Bronchial epithelial cell (primary cell): ENCODE results near the gene RBM10. TPM values are rescaled to one million over a fixed set of nuclear protein-coding genes. Genes with fewer than 3 reads are reported as not detected.

Experiments used
- DNase-seq: peaks from one replicate; pipeline ENCODE4 v3.0.0-alpha.2; 2010; ENCODE audit warnings: low read depth
- FAIRE-seq: peaks from 2 replicates; lab custom pipeline; 2011; peaks lifted over from hg19 to GRCh38; lab: Jason Lieb, UNC
- H3K27me3 ChIP-seq: 2 replicates; pipeline ENCODE4 v1.5.1; 2011; ENCODE audit warnings: low read length; ENCODE audit not compliant: control insufficient read depth, insufficient read depth
- H3K36me3 ChIP-seq: 2 replicates; pipeline ENCODE4 v1.5.1; 2011; ENCODE audit warnings: low read length; ENCODE audit not compliant: control insufficient read depth, insufficient read depth
- H3K4me3 ChIP-seq: 2 replicates; pipeline ENCODE4 v1.5.1; 2011; ENCODE audit warnings: mild to moderate bottlenecking, low read depth, low read length, control low read depth
- CTCF ChIP-seq: IDR thresholded peaks from 2 replicates; pipeline ENCODE4 v1.5.1; 2011; ENCODE audit warnings: mild to moderate bottlenecking, moderate library complexity, low read length, control low read depth, inconsistent platforms; ENCODE audit not compliant: insufficient read depth, severe bottlenecking
- total RNA-seq: library from RNA; depleted of rRNA; stranded (reverse); fragments of >200 nt; gene quantifications from 2 replicates; pipeline ENCODE4 v1.2.1, GENCODE V29; 2014

The RBM10 gene
- total RNA-seq, 1 donor from 2014 or later = 29.0 TPM

- no peak for TF ChIP-seq CTCF
- FAIRE-seq = no peak
- no peak for DNase-seq
- no peaks in the 10 kb centered on the region for H3K27me3 ChIP-seq
- no peak overlapping the region for H3K4me3 ChIP-seq
- H3K36me3 ChIP-seq = peaks cover 24% of the 10 kb centered on the region
Measured at GRCh38 chrX:47172971-47173792, 28.2 kb downstream of the RBM10 start.

- Histone ChIP-seq H3K4me3 (no peak overlapping the region), H3K27me3 (no peaks in the 10 kb centered on the region), H3K36me3 (peaks cover 24% of the 10 kb centered on the region)
- TF ChIP-seq CTCF = no peak
- DNase-seq (no peak), FAIRE-seq (no peak)
Measured at GRCh38 chrX:47174376-47174775, 29.4 kb downstream of the RBM10 start.

- no peak for FAIRE-seq
Measured at GRCh38 chrX:47174846-47175587, 30.0 kb downstream of the RBM10 start.

GRCh38 chrX:47175588-47175980 is 30.6 kb downstream of the RBM10 start:
- H3K4me3 ChIP-seq = no peak overlapping the region
- DNase-seq (no peak), FAIRE-seq (no peak)
- TF ChIP-seq CTCF = no peak
- no peaks in the 10 kb centered on the region for H3K27me3 ChIP-seq
- peaks cover 26% of the 10 kb centered on the region for H3K36me3 ChIP-seq

More at GRCh38 chrX:47174846-47175587, 30.0 kb downstream of the RBM10 start:
- peaks cover 23% of the 10 kb centered on the region for H3K36me3 ChIP-seq
- no peak for TF ChIP-seq CTCF
- no peak for DNase-seq
- H3K4me3 ChIP-seq = no peak overlapping the region
- no peaks in the 10 kb centered on the region for H3K27me3 ChIP-seq

- no peak for TF ChIP-seq CTCF
- H3K36me3 ChIP-seq = peaks cover 27% of the 10 kb centered on the region
- DNase-seq (no peak), FAIRE-seq (no peak)
- no peak overlapping the region for H3K4me3 ChIP-seq
- no peaks in the 10 kb centered on the region for H3K27me3 ChIP-seq
Measured at GRCh38 chrX:47176101-47176740, 31.2 kb downstream of the RBM10 start.
